Measurements from ENCODE around the gene CHAMP1.
A peak's percentile ranks its signal among the peaks of the same experiment; 100 is the strongest.
"Not testable (repeated sequence)": the region's sequence is repeated elsewhere in the genome, so short reads cannot be mapped to it uniquely, and the experiment has no call there.

CHAMP1 gene

GRCh38 chr13:114325729-114326128, 11.4 kb downstream of the CHAMP1 start:
- no peak for DNase-seq (ENCODE audit: insufficient read length, low spot score)
- no peak for FAIRE-seq
- TF ChIP-seq TAF1 (IDR thresholded peaks at IDR 0.05; ENCODE audit: low read depth, low read length): no peak
- TF ChIP-seq SPI1 (IDR thresholded peaks at IDR 0.05; ENCODE audit: low read depth, low read length): no peak
- TF ChIP-seq POLR2AphosphoS5 (IDR thresholded peaks at IDR 0.05; ENCODE audit: low read depth, low read length): no peak
- TF ChIP-seq POU2F2 (IDR thresholded peaks at IDR 0.05; ENCODE audit: low read depth, low read length): no peak
- no peak for TF ChIP-seq PAX5 (IDR thresholded peaks at IDR 0.05; ENCODE audit: insufficient read depth, low read length, severe bottlenecking)
- TF ChIP-seq POLR2A (IDR thresholded peaks at IDR 0.05; ENCODE audit: low read depth, low read length): no peak

GRCh38 chr13:114328034-114328433, 13.7 kb downstream of the CHAMP1 start:
- TF ChIP-seq POLR2AphosphoS5 (IDR thresholded peaks at IDR 0.05; ENCODE audit: low read depth, low read length) (peak; percentile 46), PAX5 (IDR thresholded peaks at IDR 0.05; ENCODE audit: insufficient read depth, low read length, severe bottlenecking) (no peak)
- no peak for DNase-seq (ENCODE audit: insufficient read length, low spot score)
- peak; percentile 5 for FAIRE-seq

- TF ChIP-seq SPI1 (IDR thresholded peaks at IDR 0.05; ENCODE audit: low read depth, low read length): no peak
- no peak for TF ChIP-seq POU2F2 (IDR thresholded peaks at IDR 0.05; ENCODE audit: low read depth, low read length)
- peak; percentile 3; the same call in 1 of the 2 replicates for TF ChIP-seq POLR2A (IDR thresholded peaks at IDR 0.05; ENCODE audit: low read depth, low read length)
- DNase-seq (ENCODE audit: insufficient read length, low spot score) (no peak), FAIRE-seq (no peak)
Measured at GRCh38 chr13:114328595-114328994, 14.3 kb downstream of the CHAMP1 start.

GRCh38 chr13:114330086-114330485, 15.8 kb downstream of the CHAMP1 start:
- FAIRE-seq (no peak), DNase-seq (ENCODE audit: insufficient read length, low spot score) (no peak)
- TF ChIP-seq PAX5 (IDR thresholded peaks at IDR 0.05; ENCODE audit: insufficient read depth, low read length, severe bottlenecking): no peak
- no peak for TF ChIP-seq POLR2AphosphoS5 (IDR thresholded peaks at IDR 0.05; ENCODE audit: low read depth, low read length)
- TF ChIP-seq TAF1 (IDR thresholded peaks at IDR 0.05; ENCODE audit: low read depth, low read length): no peak
- TF ChIP-seq POU2F2 (IDR thresholded peaks at IDR 0.05; ENCODE audit: low read depth, low read length): no peak
- no peak for TF ChIP-seq SPI1 (IDR thresholded peaks at IDR 0.05; ENCODE audit: low read depth, low read length)
- no peak for TF ChIP-seq POLR2A (IDR thresholded peaks at IDR 0.05; ENCODE audit: low read depth, low read length)

GRCh38 chr13:114333881-114334280, 19.6 kb downstream of the CHAMP1 start:
- DNase-seq (ENCODE audit: insufficient read length, low spot score): not testable (repeated sequence)
- peak; percentile 62 for FAIRE-seq

GRCh38 chr13:114334305-114335053, 20.2 kb downstream of the CHAMP1 start:
- no peak for DNase-seq (ENCODE audit: insufficient read length, low spot score)
- no peak for TF ChIP-seq SPI1 (IDR thresholded peaks at IDR 0.05; ENCODE audit: low read depth, low read length)
- no peak for TF ChIP-seq PAX5 (IDR thresholded peaks at IDR 0.05; ENCODE audit: insufficient read depth, low read length, severe bottlenecking)
- TF ChIP-seq POLR2A (IDR thresholded peaks at IDR 0.05; ENCODE audit: low read depth, low read length): no peak
- no peak for TF ChIP-seq TAF1 (IDR thresholded peaks at IDR 0.05; ENCODE audit: low read depth, low read length)
- no peak for TF ChIP-seq POLR2AphosphoS5 (IDR thresholded peaks at IDR 0.05; ENCODE audit: low read depth, low read length)
- no peak for TF ChIP-seq POU2F2 (IDR thresholded peaks at IDR 0.05; ENCODE audit: low read depth, low read length)
- peak; percentile 54 for FAIRE-seq

- not testable (repeated sequence) for DNase-seq (ENCODE audit: insufficient read length, low spot score); FAIRE-seq
Measured at GRCh38 chr13:114336457-114336856, 22.2 kb downstream of the CHAMP1 start.

- DNase-seq (ENCODE audit: insufficient read length, low spot score) (no peak), FAIRE-seq (no peak)
- TF ChIP-seq PAX5 (IDR thresholded peaks at IDR 0.05; ENCODE audit: insufficient read depth, low read length, severe bottlenecking): no peak
- TF ChIP-seq TAF1 (IDR thresholded peaks at IDR 0.05; ENCODE audit: low read depth, low read length): no peak
Measured at GRCh38 chr13:114338959-114339358, 24.7 kb downstream of the CHAMP1 start.

GRCh38 chr13:114339857-114340534, 25.7 kb downstream of the CHAMP1 start:
- no peak for TF ChIP-seq TAF1 (IDR thresholded peaks at IDR 0.05; ENCODE audit: low read depth, low read length)
- TF ChIP-seq POU2F2 (IDR thresholded peaks at IDR 0.05; ENCODE audit: low read depth, low read length): no peak
- TF ChIP-seq POLR2A (IDR thresholded peaks at IDR 0.05; ENCODE audit: low read depth, low read length): no peak
- no peak for TF ChIP-seq POLR2AphosphoS5 (IDR thresholded peaks at IDR 0.05; ENCODE audit: low read depth, low read length)
- TF ChIP-seq SPI1 (IDR thresholded peaks at IDR 0.05; ENCODE audit: low read depth, low read length): no peak
- no peak for TF ChIP-seq PAX5 (IDR thresholded peaks at IDR 0.05; ENCODE audit: insufficient read depth, low read length, severe bottlenecking)
- DNase-seq (ENCODE audit: insufficient read length, low spot score) (no peak), FAIRE-seq (peak; percentile 41)

GRCh38 chr13:114341003-114341777, 26.9 kb downstream of the CHAMP1 start:
- DNase-seq (ENCODE audit: insufficient read length, low spot score) (no peak), FAIRE-seq (no peak)
- TF ChIP-seq TAF1 (IDR thresholded peaks at IDR 0.05; ENCODE audit: low read depth, low read length) (no peak), SPI1 (IDR thresholded peaks at IDR 0.05; ENCODE audit: low read depth, low read length) (no peak), POU2F2 (IDR thresholded peaks at IDR 0.05; ENCODE audit: low read depth, low read length) (no peak), POLR2AphosphoS5 (IDR thresholded peaks at IDR 0.05; ENCODE audit: low read depth, low read length) (no peak), POLR2A (IDR thresholded peaks at IDR 0.05; ENCODE audit: low read depth, low read length) (no peak), PAX5 (IDR thresholded peaks at IDR 0.05; ENCODE audit: insufficient read depth, low read length, severe bottlenecking) (no peak)

- not testable (repeated sequence) for FAIRE-seq; DNase-seq (ENCODE audit: insufficient read length, low spot score)
Measured at GRCh38 chr13:114347256-114347655, 33.0 kb downstream of the CHAMP1 start.

GRCh38 chr13:114352763-114353162, 38.5 kb downstream of the CHAMP1 start:
- not testable (repeated sequence) for FAIRE-seq; DNase-seq (ENCODE audit: insufficient read length, low spot score)

GRCh38 chr13:114353382-114353781, 39.1 kb downstream of the CHAMP1 start:
- not testable (repeated sequence) for FAIRE-seq; DNase-seq (ENCODE audit: insufficient read length, low spot score)
